Dendritic cell treated with granulocyte-macrophage colony-stimulating factor and Interleukin-4, amounts not matched to agents 40 ng/mL and 50 ng/mL, for 4 days (primary cell): Measurements from ENCODE around the gene ATP6V1G2.

ENCODE experiments used
- H3K27ac Mint-ChIP-seq: one replicate; pipeline ENCODE4 v1.8.0; 2022; ENCODE audit warnings: mild to moderate bottlenecking, mixed read lengths
- H3K27me3 Mint-ChIP-seq: one replicate; pipeline ENCODE4 v1.8.0; 2022; ENCODE audit warnings: mild to moderate bottlenecking, mixed read lengths
- H3K36me3 Mint-ChIP-seq: one replicate; pipeline ENCODE4 v1.8.0; 2022; ENCODE audit warnings: low read depth, mixed read lengths
- H3K4me1 Mint-ChIP-seq: one replicate; pipeline ENCODE4 v1.8.0; 2022; ENCODE audit warnings: low read depth, mixed read lengths
- H3K4me3 Mint-ChIP-seq: one replicate; pipeline ENCODE4 v1.8.0; 2022; ENCODE audit warnings: mild to moderate bottlenecking, moderate library complexity, mixed read lengths
- H3K9me3 Mint-ChIP-seq: one replicate; pipeline ENCODE4 v1.8.0; 2022; ENCODE audit warnings: mixed read lengths
- intact Hi-C: fragments of 100-400 bp; cut with micrococcal nuclease; formaldehyde crosslinking; loops from one replicate; pipeline ENCODE4 v1.15.0; 2022

Gene ATP6V1G2

GRCh38 chr6:31579546-31580437 is 33.4 kb upstream of the ATP6V1G2 start:
- H3K36me3 Mint-ChIP-seq = peaks cover 38% of the 10 kb centered on the region
- intact Hi-C loops = no loop called here
- H3K27me3 Mint-ChIP-seq = no peaks in the 10 kb centered on the region
- H3K27ac Mint-ChIP-seq = peak overlapping the region; percentile 93
- H3K4me3 Mint-ChIP-seq = peak overlapping the region; percentile 90
- no peaks in the 10 kb centered on the region for H3K9me3 Mint-ChIP-seq
- peaks cover 67% of the 10 kb centered on the region for H3K4me1 Mint-ChIP-seq

- H3K4me1 Mint-ChIP-seq = peaks cover 74% of the 10 kb centered on the region
- H3K27ac Mint-ChIP-seq = peak overlapping the region; percentile 93
- H3K9me3 Mint-ChIP-seq = no peaks in the 10 kb centered on the region
- H3K4me3 Mint-ChIP-seq = no peak overlapping the region
- H3K27me3 Mint-ChIP-seq = no peaks in the 10 kb centered on the region
- intact Hi-C loops = no loop called here
- peaks cover 38% of the 10 kb centered on the region for H3K36me3 Mint-ChIP-seq
These were observed 32.7 kb upstream of the ATP6V1G2 start for GRCh38 chr6:31579119-31579505.

- peaks cover 38% of the 10 kb centered on the region for H3K36me3 Mint-ChIP-seq
These were observed 32.0 kb upstream of the ATP6V1G2 start for GRCh38 chr6:31578184-31579118.

DNA sequence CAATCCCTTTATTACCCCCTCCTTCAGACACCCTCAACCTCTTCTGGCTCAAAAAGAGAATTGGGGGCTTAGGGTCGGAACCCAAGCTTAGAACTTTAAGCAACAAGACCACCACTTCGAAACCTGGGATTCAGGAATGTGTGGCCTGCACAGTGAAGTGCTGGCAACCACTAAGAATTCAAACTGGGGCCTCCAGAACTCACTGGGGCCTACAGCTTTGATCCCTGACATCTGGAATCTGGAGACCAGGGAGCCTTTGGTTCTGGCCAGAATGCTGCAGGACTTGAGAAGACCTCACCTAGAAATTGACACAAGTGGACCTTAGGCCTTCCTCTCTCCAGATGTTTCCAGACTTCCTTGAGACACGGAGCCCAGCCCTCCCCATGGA is 31.2 kb upstream of the ATP6V1G2 start:
- Mint-ChIP-seq H3K4me1 (peaks cover 81% of the 10 kb centered on the region), H3K27ac (no peak overlapping the region), H3K27me3 (peaks cover 3% of the 10 kb centered on the region), H3K4me3 (peak overlapping the region; percentile 82), H3K36me3 (peaks cover 38% of the 10 kb centered on the region), H3K9me3 (no peaks in the 10 kb centered on the region)
- intact Hi-C loops = no loop called here

More at GRCh38 chr6:31578184-31579118, 32.0 kb upstream of the ATP6V1G2 start:
- peak overlapping the region; percentile 93 for H3K27ac Mint-ChIP-seq
- intact Hi-C loops = no loop called here
- H3K27me3 Mint-ChIP-seq = peaks cover under 1% of the 10 kb centered on the region
- H3K4me1 Mint-ChIP-seq = peaks cover 80% of the 10 kb centered on the region
- H3K9me3 Mint-ChIP-seq = no peaks in the 10 kb centered on the region
- H3K4me3 Mint-ChIP-seq = no peak overlapping the region

- H3K9me3 Mint-ChIP-seq = no peaks in the 10 kb centered on the region
- H3K36me3 Mint-ChIP-seq = peaks cover 36% of the 10 kb centered on the region
- H3K4me3 Mint-ChIP-seq = peak overlapping the region; percentile 82
- peaks cover 81% of the 10 kb centered on the region for H3K4me1 Mint-ChIP-seq
- H3K27me3 Mint-ChIP-seq = peaks cover 3% of the 10 kb centered on the region
- intact Hi-C loops = no loop called here
- H3K27ac Mint-ChIP-seq = peak overlapping the region; percentile 79
These were observed 30.6 kb upstream of the ATP6V1G2 start for GRCh38 chr6:31576897-31577578.

- peak overlapping the region; percentile 82 for H3K4me3 Mint-ChIP-seq
- intact Hi-C loops = no loop called here
- H3K4me1 Mint-ChIP-seq = peaks cover 80% of the 10 kb centered on the region
- peaks cover 3% of the 10 kb centered on the region for H3K27me3 Mint-ChIP-seq
- H3K27ac Mint-ChIP-seq = peak overlapping the region; percentile 79
- peaks cover 27% of the 10 kb centered on the region for H3K36me3 Mint-ChIP-seq
- no peaks in the 10 kb centered on the region for H3K9me3 Mint-ChIP-seq
These were observed 29.7 kb upstream of the ATP6V1G2 start for GRCh38 chr6:31575952-31576685.

DNA sequence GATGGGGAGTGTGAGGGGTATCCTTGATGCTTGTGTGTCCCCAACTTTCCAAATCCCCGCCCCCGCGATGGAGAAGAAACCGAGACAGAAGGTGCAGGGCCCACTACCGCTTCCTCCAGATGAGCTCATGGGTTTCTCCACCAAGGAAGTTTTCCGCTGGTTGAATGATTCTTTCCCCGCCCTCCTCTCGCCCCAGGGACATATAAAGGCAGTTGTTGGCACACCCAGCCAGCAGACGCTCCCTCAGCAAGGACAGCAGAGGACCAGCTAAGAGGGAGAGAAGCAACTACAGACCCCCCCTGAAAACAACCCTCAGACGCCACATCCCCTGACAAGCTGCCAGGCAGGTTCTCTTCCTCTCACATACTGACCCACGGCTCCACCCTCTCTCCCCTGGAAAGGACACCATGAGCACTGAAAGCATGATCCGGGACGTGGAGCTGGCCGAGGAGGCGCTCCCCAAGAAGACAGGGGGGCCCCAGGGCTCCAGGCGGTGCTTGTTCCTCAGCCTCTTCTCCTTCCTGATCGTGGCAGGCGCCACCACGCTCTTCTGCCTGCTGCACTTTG is 29.0 kb upstream of the ATP6V1G2 start, which contains the start of gene TNF:
Gene TNF, plus strand, starts transcription at position 231 of the 567 bp plus-strand sequence. Its CDS starts 177 bp downstream, at position 408.
- intact Hi-C loops = no loop called here

DNA sequence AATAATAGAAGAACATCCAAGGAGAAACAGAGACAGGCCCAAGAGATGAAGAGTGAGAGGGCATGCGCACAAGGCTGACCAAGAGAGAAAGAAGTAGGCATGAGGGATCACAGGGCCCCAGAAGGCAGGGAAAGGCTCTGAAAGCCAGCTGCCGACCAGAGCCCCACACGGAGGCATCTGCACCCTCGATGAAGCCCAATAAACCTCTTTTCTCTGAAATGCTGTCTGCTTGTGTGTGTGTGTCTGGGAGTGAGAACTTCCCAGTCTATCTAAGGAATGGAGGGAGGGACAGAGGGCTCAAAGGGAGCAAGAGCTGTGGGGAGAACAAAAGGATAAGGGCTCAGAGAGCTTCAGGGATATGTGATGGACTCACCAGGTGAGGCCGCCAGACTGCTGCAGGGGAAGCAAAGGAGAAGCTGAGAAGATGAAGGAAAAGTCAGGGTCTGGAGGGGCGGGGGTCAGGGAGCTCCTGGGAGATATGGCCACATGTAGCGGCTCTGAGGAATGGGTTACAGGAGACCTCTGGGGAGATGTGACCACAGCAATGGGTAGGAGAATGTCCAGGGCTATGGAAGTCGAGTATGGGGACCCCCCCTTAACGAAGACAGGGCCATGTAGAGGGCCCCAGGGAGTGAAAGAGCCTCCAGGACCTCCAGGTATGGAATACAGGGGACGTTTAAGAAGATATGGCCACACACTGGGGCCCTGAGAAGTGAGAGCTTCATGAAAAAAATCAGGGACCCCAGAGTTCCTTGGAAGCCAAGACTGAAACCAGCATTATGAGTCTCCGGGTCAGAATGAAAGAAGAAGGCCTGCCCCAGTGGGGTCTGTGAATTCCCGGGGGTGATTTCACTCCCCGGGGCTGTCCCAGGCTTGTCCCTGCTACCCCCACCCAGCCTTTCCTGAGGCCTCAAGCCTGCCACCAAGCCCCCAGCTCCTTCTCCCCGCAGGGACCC is 28.0 kb upstream of the ATP6V1G2 start:
- peaks cover 23% of the 10 kb centered on the region for H3K36me3 Mint-ChIP-seq
- H3K4me3 Mint-ChIP-seq = no peak overlapping the region
- intact Hi-C loops = no loop called here
- H3K27me3 Mint-ChIP-seq = peaks cover 3% of the 10 kb centered on the region
- H3K9me3 Mint-ChIP-seq = no peaks in the 10 kb centered on the region
- peaks cover 69% of the 10 kb centered on the region for H3K4me1 Mint-ChIP-seq
- peak overlapping the region; percentile 79 for H3K27ac Mint-ChIP-seq

More for the DNA sequence above, 29.0 kb upstream of the ATP6V1G2 start, which contains the start of gene TNF:
- H3K9me3 Mint-ChIP-seq = no peaks in the 10 kb centered on the region
- H3K36me3 Mint-ChIP-seq = peaks cover 23% of the 10 kb centered on the region
- H3K4me3 Mint-ChIP-seq = peak within 1 kb of the TSS; percentile 82
- peak within 1 kb of the TSS; percentile 79 for H3K27ac Mint-ChIP-seq
- peaks cover 3% of the 10 kb centered on the region for H3K27me3 Mint-ChIP-seq
- H3K4me1 Mint-ChIP-seq = peaks cover 76% of the 10 kb centered on the region

GRCh38 chr6:31573239-31574105 is 27.1 kb upstream of the ATP6V1G2 start:
- intact Hi-C loops = no loop called here
- peaks cover 23% of the 10 kb centered on the region for H3K36me3 Mint-ChIP-seq
- no peak overlapping the region for H3K4me3 Mint-ChIP-seq
- H3K9me3 Mint-ChIP-seq = no peaks in the 10 kb centered on the region
- H3K27ac Mint-ChIP-seq = peak overlapping the region; percentile 79
- H3K4me1 Mint-ChIP-seq = peaks cover 73% of the 10 kb centered on the region
- H3K27me3 Mint-ChIP-seq = peaks cover 3% of the 10 kb centered on the region

DNA sequence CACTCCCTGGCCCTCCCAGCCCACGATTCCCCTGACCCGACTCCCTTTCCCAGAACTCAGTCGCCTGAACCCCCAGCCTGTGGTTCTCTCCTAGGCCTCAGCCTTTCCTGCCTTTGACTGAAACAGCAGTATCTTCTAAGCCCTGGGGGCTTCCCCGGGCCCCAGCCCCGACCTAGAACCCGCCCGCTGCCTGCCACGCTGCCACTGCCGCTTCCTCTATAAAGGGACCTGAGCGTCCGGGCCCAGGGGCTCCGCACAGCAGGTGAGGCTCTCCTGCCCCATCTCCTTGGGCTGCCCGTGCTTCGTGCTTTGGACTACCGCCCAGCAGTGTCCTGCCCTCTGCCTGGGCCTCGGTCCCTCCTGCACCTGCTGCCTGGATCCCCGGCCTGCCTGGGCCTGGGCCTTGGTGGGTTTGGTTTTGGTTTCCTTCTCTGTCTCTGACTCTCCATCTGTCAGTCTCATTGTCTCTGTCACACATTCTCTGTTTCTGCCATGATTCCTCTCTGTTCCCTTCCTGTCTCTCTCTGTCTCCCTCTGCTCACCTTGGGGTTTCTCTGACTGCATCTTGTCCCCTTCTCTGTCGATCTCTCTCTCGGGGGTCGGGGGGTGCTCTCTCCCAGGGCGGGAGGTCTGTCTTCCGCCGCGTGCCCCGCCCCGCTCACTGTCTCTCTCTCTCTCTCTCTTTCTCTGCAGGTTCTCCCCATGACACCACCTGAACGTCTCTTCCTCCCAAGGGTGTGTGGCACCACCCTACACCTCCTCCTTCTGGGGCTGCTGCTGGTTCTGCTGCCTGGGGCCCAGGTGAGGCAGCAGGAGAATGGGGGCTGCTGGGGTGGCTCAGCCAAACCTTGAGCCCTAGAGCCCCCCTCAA is 25.9 kb upstream of the ATP6V1G2 start, which contains the start of gene LTA:
Gene LTA, plus strand, starts transcription at position 249 of the 871 bp plus-strand sequence. Its CDS starts 454 bp downstream, at position 703.
- intact Hi-C loops = no loop called here
- Mint-ChIP-seq H3K27ac (peak within 1 kb of the TSS; percentile 79), H3K4me3 (no peak within 1 kb of the TSS), H3K27me3 (peaks cover 3% of the 10 kb centered on the region), H3K9me3 (no peaks in the 10 kb centered on the region), H3K36me3 (peaks cover 18% of the 10 kb centered on the region), H3K4me1 (peaks cover 77% of the 10 kb centered on the region)
